ACC112 (cell line): ENCODE results near the gene IFTAP.
"Not testable (repeated sequence)": the region's sequence is repeated elsewhere in the genome, so short reads cannot be mapped to it uniquely, and the experiment has no call there.

Experiments used
- H2AFZ ChIP-seq: fragments of 200-600 bp; sonication (generic); one replicate; pipeline ENCODE4 v1.6.0; 2017; ENCODE audit warnings: antibody characterized with exemption, low read length; ENCODE audit not compliant: unreplicated experiment
- H3K27ac ChIP-seq: fragments of 200-600 bp; sonication (generic); 2 replicates; pipeline ENCODE4 v1.5.1; 2014; ENCODE audit warnings: low read depth, mild to moderate bottlenecking, antibody characterized with exemption, low read length, moderate library complexity
- H3K27me3 ChIP-seq: fragments of 200-600 bp; sonication (generic); 2 replicates; pipeline ENCODE4 v1.6.1; 2014; ENCODE audit warnings: mild to moderate bottlenecking, antibody characterized with exemption, low read length, moderate library complexity, mixed read lengths; ENCODE audit not compliant: insufficient read depth
- H3K36me3 ChIP-seq: fragments of 200-600 bp; sonication (generic); 2 replicates; pipeline ENCODE4 v1.6.1; 2016; ENCODE audit warnings: mild to moderate bottlenecking, antibody characterized with exemption, low read length, moderate library complexity, mixed read lengths; ENCODE audit not compliant: insufficient read depth
- H3K4me1 ChIP-seq: fragments of 200-600 bp; sonication (generic); one replicate; pipeline ENCODE4 v1.6.1; 2016; ENCODE audit warnings: low read length, mixed read lengths; ENCODE audit not compliant: insufficient read depth, unreplicated experiment, control insufficient read depth
- H3K4me3 ChIP-seq: fragments of 200-600 bp; sonication (generic); 2 replicates; pipeline ENCODE4 v1.5.1; 2014; ENCODE audit warnings: mild to moderate bottlenecking, low read depth, low read length
- H3K79me2 ChIP-seq: fragments of 200-600 bp; sonication (generic); one replicate; pipeline ENCODE4 v1.6.0; 2016; ENCODE audit warnings: low read length; ENCODE audit not compliant: control insufficient read depth, unreplicated experiment, insufficient read depth

The IFTAP gene

DNA sequence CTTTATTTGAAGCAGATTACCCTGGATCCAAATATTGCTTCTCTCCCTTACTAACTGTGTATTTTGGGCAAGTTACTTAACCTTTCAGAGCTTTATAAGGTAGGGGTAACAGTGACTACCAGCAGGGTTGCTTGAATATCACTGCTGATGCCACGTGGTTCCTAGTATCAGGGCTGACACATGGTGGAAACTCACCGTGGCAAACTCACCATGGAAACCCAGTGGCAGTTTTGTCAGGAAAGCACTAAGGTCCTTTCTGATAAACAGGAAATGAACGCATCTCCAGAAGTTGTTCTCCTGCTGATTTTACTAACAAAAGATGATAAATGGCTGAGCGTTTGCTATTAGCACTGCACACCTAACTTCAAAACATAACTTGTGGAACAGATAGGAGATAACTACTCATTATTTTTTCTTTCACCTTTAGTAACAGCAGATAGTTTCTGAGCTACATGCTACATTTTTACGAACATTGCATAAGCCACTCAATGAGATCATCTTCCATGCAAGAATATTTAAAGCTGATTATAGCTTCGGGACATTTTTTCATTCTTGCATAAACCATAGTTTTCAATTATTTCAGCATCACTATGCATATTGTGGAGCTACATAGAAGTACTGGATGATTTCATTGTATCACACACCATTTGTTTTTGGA, 63.4 kb downstream of the IFTAP start:
- H3K4me3 ChIP-seq, result no peak overlapping the region
- no peaks in the 10 kb centered on the region for H3K27me3 ChIP-seq
- H2AFZ ChIP-seq, result no peak overlapping the region
- H3K27ac ChIP-seq, result no peak overlapping the region
- no peaks in the 10 kb centered on the region for H3K36me3 ChIP-seq
- H3K4me1 ChIP-seq, result no peaks in the 10 kb centered on the region
- no peaks in the 10 kb centered on the region for H3K79me2 ChIP-seq

DNA sequence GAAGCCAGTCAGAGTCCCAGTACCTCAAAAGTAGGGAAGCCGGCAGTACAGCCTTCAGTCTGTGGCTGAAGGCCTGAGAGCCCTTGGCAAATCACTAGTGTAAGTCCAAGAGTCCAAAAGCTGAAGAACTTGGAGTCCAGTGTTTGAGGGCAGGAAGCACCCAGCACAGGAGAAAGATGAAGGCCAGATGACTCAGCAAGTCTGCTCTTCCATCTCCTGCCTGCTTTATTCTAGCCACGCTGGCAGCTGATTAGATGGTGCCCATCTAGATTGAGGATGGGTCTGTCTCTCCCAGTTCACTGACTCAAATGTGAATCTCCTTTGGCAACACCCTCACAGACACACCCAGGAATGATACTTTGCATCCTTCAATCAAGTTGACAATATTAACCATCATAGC, 67.1 kb downstream of the IFTAP start:
- not testable (repeated sequence) for H3K4me1 ChIP-seq, H3K79me2 ChIP-seq, H3K36me3 ChIP-seq, H3K27ac ChIP-seq, H3K4me3 ChIP-seq, H2AFZ ChIP-seq, H3K27me3 ChIP-seq

DNA sequence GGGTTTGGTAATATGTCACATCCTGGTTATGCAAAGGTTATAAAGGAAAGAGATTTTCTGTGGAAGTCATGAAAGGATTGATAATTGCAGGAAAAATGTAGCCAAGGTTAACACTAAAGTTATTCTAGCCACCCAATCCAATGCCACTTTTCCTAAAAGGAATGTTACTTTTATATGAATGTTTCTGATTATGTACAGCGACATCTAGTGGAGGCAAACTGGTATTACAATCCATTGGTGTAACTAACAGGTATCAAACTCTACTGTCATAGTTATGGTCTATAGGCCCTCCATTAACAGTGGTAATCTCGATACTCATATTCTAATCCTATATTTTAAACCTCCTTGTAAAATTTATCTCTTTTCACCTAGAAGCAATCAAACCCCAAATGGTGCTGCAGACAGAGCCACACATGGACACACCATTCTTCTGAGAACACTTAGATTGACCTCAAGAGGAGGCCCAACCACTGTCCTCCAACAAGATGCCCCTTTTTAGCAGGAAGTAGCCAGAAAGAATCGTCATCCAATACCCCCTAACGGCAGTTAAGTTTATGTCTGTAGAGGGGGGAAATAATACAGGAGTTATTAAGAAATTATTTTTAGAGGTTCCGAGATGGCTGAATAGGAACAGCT, 78.6 kb downstream of the IFTAP start:
- Histone ChIP-seq H3K4me1 (no peaks in the 10 kb centered on the region), H3K4me3 (no peak overlapping the region), H3K79me2 (no peaks in the 10 kb centered on the region), H3K27me3 (no peaks in the 10 kb centered on the region), H3K36me3 (no peaks in the 10 kb centered on the region), H3K27ac (no peak overlapping the region), H2AFZ (no peak overlapping the region)

DNA sequence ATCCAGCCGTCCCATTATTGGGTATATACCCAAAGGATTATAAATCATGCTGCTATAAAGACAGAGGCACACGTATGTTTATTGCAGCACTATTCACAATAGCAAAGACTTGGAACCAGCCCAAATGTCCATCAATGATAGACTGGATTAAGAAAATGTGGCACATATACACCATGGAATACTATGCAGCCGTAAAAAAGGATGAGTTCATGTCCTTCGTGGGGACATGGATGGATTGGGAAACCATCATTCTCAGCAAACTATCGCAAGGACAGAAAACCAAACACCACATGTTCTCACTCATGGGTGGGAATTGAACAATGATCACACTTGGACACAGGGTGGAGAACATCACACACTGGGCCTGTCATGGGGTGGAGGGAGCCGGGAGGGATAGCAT, 85.2 kb downstream of the IFTAP start:
- H3K36me3 ChIP-seq, H3K4me1 ChIP-seq, H3K79me2 ChIP-seq, H3K4me3 ChIP-seq, H2AFZ ChIP-seq, H3K27ac ChIP-seq: not testable (repeated sequence)
- peaks cover 22% of the 10 kb centered on the region for H3K27me3 ChIP-seq

DNA sequence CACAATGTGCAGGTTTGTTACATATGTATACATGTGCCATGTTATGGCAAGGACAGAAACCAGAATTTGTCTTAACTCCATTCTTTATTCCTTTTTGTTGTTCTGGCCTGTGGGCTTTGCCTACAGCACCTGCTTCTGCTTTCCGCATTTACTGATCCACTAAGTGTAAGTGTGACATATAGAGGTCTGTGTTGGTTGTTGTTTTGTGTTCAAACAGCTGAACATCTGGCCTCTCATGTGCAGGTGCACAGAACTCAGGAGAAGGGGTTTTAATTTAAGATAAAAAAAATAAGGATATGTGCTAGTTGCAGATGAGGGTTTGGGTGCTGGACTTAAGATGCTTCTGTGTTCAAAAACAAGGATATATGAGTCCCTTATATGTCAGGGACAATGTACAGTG, 89.5 kb downstream of the IFTAP start:
- Histone ChIP-seq H3K36me3 (no peaks in the 10 kb centered on the region), H2AFZ (no peak overlapping the region), H3K4me3 (no peak overlapping the region), H3K4me1 (no peaks in the 10 kb centered on the region), H3K27me3 (peaks cover 56% of the 10 kb centered on the region), H3K79me2 (no peaks in the 10 kb centered on the region), H3K27ac (no peak overlapping the region)

DNA sequence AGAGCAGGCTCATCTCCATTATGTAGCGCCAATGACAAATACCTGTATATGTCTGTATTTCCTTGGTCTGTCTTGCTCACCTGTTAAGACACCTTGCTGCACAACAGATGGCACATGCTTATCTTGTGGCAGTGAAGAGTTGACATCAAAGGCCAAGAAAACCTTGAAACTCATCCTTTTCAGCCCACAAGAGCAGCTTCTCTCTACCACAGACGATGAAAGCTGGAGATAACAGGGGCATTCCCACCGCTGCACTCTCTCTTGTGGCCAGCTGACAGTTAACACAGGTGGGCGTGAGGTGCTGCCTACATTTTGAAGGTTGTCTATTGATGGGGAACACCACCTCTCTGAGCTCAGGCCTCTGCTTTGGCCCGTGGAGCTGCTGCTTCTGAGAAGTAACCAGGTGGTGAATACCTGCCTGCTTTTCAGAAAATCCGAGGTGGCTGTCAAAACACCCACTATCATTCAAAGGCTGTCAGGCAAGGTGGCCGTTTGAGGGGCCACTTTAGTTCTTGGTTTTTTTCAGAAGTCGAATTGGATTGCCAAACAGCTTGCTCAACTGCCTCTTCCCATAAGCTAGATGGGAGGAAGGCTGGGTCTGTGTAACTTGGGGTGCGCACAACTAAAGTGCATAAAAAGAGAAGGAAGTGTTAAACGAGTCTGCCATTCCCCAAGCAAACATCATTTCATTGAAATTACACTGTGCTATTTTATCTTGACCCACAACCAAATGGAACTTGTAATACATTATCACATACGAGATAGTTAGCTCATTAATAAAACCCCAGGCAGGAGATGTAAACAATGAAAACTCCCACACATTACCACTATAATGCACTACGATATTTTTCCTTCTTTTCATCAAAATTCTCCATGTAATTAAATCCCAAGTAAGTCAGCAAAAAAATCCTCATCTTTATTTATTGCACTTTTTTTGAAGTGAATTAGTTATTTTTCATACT, 90.8 kb downstream of the IFTAP start:
- Histone ChIP-seq H3K27ac (no peak overlapping the region), H3K27me3 (peaks cover 63% of the 10 kb centered on the region), H3K4me1 (no peaks in the 10 kb centered on the region), H3K79me2 (no peaks in the 10 kb centered on the region), H2AFZ (no peak overlapping the region), H3K4me3 (no peak overlapping the region), H3K36me3 (no peaks in the 10 kb centered on the region)

DNA sequence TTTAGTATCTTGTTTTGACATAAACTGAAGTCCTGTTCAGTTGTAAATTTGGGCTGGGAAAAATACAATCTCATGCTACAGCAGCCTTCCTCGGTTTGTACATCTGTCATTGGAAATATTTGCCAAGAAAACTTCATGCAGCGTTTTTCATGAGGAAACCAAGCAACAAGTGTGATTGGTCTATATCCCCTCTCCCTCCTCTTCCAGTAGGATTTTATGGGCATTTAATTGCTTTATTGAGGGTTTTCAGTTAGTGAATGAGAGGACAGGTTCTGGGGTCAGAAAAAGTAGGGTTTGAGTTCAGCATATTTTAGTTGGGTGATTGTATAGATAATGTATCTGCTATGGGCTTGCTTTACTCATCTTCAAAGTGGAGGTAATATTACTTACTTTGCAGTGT, 93.8 kb downstream of the IFTAP start:
- Histone ChIP-seq H3K79me2 (no peaks in the 10 kb centered on the region), H3K27me3 (peaks cover 73% of the 10 kb centered on the region), H3K27ac (no peak overlapping the region), H2AFZ (no peak overlapping the region), H3K4me1 (no peaks in the 10 kb centered on the region), H3K36me3 (no peaks in the 10 kb centered on the region), H3K4me3 (no peak overlapping the region)

DNA sequence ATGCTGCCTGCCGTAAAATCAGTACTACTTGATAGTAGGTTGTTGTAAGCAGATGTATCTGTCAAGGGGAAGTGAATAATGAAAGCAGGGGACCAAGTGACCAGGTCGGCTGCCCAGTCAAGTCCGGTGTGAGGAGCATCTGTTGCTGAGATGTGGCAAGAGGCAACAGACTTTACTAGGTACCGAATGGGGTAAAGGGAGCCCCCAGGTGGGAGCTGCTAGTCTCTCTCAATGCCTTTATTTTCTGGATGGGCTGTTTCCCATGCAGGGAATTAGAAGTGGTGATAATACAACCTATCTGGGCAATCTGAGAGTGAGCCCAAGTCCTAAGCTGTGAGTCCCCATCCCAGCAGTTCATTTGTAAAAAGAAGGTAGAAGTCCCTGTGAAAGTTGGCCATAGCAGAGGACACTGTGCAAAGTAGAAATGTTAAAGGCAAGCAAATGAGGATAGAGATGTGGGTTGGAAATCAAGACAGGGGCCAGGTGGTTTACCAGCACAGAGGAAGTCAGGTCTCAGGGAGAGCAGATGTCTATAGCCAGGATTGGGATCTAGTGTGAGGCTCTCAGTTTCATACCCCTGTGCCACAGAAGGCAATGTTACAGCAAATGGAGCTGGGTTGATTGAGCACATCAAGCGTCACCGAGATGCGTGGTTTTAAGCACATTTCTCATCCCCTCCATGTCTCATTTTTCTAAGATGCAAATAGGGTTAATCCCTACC, 94.4 kb downstream of the IFTAP start:
- H3K4me1 ChIP-seq, result no peaks in the 10 kb centered on the region

DNA sequence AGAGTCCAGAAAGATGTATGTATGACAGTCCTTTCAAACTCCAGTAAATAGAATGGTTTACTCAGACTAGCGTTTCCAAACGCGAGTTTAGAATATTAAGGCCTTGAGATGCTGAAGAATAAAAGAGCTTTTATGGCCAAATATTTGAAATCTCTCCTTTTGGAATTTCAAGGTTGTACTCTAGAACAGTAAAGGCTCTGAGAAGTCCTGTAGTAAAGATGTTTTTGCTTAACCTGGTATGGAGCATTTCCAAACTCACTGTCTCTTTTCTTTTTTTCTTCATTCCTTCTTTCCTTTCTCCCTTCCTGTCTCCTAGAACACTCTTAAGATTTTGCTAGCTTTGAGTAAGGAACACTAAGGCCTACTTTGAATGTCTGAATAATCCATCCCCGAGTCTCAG, 95.1 kb downstream of the IFTAP start:
- no peaks in the 10 kb centered on the region for H3K4me1 ChIP-seq
- no peaks in the 10 kb centered on the region for H3K79me2 ChIP-seq
- H3K27me3 ChIP-seq, result peaks cover 75% of the 10 kb centered on the region
- no peak overlapping the region for H2AFZ ChIP-seq
- H3K36me3 ChIP-seq, result no peaks in the 10 kb centered on the region
- H3K27ac ChIP-seq, result no peak overlapping the region
- no peak overlapping the region for H3K4me3 ChIP-seq

More for the DNA sequence above, 94.4 kb downstream of the IFTAP start:
- Histone ChIP-seq H3K27me3 (peaks cover 79% of the 10 kb centered on the region), H2AFZ (no peak overlapping the region), H3K79me2 (no peaks in the 10 kb centered on the region), H3K4me3 (no peak overlapping the region), H3K27ac (no peak overlapping the region), H3K36me3 (no peaks in the 10 kb centered on the region)

DNA sequence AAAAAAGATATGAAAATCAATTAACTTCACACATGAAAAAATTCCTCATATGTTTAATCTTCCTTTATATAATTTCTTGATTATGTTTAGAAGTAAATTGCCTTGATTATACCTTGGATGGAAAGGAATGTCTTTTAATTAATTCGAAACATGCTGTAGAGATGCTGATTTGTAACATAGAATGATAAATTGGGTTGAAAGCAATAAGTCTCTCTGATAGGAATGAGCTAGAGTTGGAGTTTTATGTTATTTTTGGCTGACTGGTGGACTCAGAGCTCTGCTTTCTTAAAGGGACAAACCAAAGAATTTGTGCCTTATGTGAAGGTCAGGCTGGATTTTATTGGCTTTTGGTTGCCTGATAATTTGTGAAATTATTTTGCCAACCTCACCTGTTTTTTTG, 98.4 kb downstream of the IFTAP start:
- H2AFZ ChIP-seq, result no peak overlapping the region
- H3K79me2 ChIP-seq, result no peaks in the 10 kb centered on the region
- H3K4me1 ChIP-seq, result no peaks in the 10 kb centered on the region
- H3K27ac ChIP-seq, result no peak overlapping the region
- no peaks in the 10 kb centered on the region for H3K36me3 ChIP-seq
- no peak overlapping the region for H3K4me3 ChIP-seq
- H3K27me3 ChIP-seq, result peaks cover 77% of the 10 kb centered on the region
